IMR-90 (cell line): ENCODE data around the gene IRF4.

ENCODE experiments used
- CEBPB ChIP-seq: IDR thresholded peaks from 2 replicates; pipeline ENCODE4 v1.6.1; 2012; ENCODE audit warnings: low read depth, low read length, improper control_type of control experiment
- MAZ ChIP-seq: IDR thresholded peaks from 2 replicates; pipeline ENCODE4 v1.6.1; 2012; ENCODE audit warnings: low read depth, mild to moderate bottlenecking, low read length, improper control_type of control experiment, moderate library complexity, borderline replicate concordance
- MXI1 ChIP-seq: IDR thresholded peaks from 2 replicates; pipeline ENCODE4 v1.6.1; 2012; ENCODE audit warnings: low read depth, mild to moderate bottlenecking, low read length, moderate library complexity, borderline replicate concordance
- POLR2A ChIP-seq: IDR thresholded peaks from 2 replicates; pipeline ENCODE4 v1.6.1; 2012; ENCODE audit warnings: mild to moderate bottlenecking, low read depth, low read length
- RAD21 ChIP-seq: IDR thresholded peaks from 2 replicates; pipeline ENCODE4 v1.6.1; 2012; ENCODE audit warnings: low read length, improper control_type of control experiment
- RFX5 ChIP-seq: IDR thresholded peaks from 2 replicates; pipeline ENCODE4 v1.8.0; 2012; ENCODE audit warnings: low read depth, mild to moderate bottlenecking, low read length, moderate library complexity
- SMC3 ChIP-seq: fragments of 150-350 bp; IDR thresholded peaks from 2 replicates; pipeline ENCODE4 v1.6.1; 2016; ENCODE audit warnings: low read depth, mild to moderate bottlenecking, antibody characterized with exemption, low read length, moderate library complexity
- TF ChIP-seq, protein P1 (sequence below): conservative IDR thresholded peaks from 2 replicates; pipeline ENCODE4 v1.5.1; 2012; ENCODE audit warnings: mild to moderate bottlenecking, low read depth, low read length, improper control_type of control experiment
- TF ChIP-seq, protein P2 (sequence below): fragments of 150-350 bp; IDR thresholded peaks from 2 replicates; pipeline ENCODE4 v1.6.1; 2017; ENCODE audit warnings: mild to moderate bottlenecking, antibody characterized with exemption, low read length, low read depth

DNA sequence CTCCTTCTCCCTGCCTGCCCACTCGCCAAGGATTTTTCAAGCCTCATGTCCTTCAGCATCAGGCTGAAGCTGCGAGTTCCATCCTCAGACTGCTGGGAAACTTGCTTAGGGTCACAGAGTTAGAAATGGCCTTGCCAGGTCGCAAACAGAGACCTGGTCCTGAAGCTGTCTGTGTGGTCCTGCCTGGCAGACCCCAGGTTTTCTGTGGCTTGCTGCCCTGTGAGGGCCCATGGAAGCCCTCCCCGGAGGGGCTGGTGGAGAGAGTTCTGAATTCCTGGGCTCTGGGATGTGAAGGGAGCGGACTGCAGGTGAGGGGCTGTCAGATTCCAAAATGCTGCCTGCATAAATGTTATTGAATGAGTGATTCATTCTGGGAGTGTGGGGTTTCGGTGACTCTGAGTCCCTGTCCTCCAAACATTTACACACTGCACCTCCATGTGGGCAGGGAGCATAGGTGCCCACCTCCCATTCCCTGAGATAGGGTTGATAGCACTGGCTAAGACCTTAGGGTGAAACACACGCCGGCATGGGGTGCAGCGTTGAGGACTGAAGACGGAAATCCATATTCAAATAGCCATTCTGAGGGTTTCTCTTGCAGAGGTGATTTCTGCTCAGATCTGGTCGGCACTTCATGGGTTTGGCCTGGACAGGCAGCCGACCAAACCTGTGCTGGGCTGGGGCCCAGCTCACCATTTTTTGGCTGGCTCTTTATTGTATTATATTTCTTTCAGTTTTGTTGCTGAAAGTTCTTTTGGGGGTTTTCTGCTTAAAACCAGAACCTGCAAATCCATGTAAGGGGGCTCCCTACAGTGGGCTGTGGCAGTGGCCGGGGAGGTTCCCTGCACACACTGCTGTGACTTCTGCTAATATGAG lies 21.8 kb upstream of the IRF4 start:
- TF ChIP-seq POLR2A (no peak), RAD21 (no peak), MXI1 (no peak), RFX5 (no peak), CEBPB (no peak), MAZ (no peak), SMC3 (no peak)
- TF ChIP-seq, protein P1, sequence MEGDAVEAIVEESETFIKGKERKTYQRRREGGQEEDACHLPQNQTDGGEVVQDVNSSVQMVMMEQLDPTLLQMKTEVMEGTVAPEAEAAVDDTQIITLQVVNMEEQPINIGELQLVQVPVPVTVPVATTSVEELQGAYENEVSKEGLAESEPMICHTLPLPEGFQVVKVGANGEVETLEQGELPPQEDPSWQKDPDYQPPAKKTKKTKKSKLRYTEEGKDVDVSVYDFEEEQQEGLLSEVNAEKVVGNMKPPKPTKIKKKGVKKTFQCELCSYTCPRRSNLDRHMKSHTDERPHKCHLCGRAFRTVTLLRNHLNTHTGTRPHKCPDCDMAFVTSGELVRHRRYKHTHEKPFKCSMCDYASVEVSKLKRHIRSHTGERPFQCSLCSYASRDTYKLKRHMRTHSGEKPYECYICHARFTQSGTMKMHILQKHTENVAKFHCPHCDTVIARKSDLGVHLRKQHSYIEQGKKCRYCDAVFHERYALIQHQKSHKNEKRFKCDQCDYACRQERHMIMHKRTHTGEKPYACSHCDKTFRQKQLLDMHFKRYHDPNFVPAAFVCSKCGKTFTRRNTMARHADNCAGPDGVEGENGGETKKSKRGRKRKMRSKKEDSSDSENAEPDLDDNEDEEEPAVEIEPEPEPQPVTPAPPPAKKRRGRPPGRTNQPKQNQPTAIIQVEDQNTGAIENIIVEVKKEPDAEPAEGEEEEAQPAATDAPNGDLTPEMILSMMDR: no peak
- TF ChIP-seq, protein P2, sequence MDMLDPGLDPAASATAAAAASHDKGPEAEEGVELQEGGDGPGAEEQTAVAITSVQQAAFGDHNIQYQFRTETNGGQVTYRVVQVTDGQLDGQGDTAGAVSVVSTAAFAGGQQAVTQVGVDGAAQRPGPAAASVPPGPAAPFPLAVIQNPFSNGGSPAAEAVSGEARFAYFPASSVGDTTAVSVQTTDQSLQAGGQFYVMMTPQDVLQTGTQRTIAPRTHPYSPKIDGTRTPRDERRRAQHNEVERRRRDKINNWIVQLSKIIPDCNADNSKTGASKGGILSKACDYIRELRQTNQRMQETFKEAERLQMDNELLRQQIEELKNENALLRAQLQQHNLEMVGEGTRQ: no peak
